ENCODE results near the gene EIF2B2. TPM values are rescaled to one million over a fixed set of nuclear protein-coding genes. Genes with fewer than 3 reads are reported as not detected.

The EIF2B2 gene
- 10 to 100 TPM; 12.9 to 17.1 TPM for total RNA-seq

DNA sequence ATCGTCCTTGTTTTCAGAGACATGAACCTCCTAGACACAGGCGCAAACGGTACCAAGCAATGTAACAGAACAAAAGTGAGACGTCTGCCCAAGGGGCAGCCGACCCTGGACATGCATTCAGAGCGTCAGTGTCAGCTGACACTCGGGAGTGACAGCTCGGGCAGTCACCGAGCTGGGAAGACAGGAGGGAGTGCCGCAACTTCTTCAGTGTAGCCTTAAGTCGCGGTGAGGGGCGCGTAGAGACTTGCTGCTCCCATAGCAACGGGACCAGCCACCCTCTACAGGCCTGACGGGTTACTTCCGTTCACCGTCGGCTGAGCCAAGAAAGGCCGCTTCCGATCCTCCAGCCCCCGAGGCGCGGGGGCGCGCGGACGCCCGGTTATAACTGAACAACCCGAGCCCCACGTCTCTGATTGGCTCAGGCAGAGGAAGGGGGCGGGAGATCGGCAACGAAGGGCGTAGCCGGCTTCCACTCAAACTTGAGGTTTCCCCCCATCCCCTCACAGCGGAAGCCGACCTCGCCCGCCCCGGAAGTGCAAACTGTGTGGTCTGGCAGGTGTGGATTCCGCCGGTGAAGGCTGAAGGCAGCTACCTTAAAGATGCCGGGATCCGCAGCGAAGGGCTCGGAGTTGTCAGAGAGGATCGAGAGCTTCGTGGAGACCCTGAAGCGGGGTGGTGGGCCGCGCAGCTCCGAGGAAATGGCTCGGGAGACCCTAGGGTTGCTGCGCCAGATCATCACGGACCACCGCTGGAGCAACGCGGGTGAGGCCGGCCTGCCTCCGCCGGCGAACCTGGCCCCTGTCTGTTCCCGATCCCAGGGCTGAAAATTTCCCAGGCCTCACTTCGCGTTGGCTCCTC lies at the start of gene EIF2B2:
TSS of gene EIF2B2 (plus strand) at position 530 of the 858 bp plus-strand sequence. CDS start at position 600, 70 bp downstream.
- Histone ChIP-seq H3K4me3 (peak within 1 kb of the TSS; percentile 55 to 74), H3K27ac (peak within 1 kb of the TSS; percentile 68 to 88 (median 76)), H3K4me1 (peaks cover 22% of the 10 kb centered on the region), H3K9me3 (no peaks in the 10 kb centered on the region), H3K27me3 (no peaks in the 10 kb centered on the region), H3K36me3 (replicated peaks in 1 of 2; ENCODE audit: insufficient read depth in 1 of 2, low read depth in 2 of 2) (peaks cover 0 to 3% of the 10 kb centered on the region in 2 donors)
- ATAC-seq (peak; percentile 100), DNase-seq (peak; percentile 96 to 98 (median 98))
- WGBS, 2 donors = 1% methylated on average over 6 to 66 of the region's 66 CpGs
- intact Hi-C loops (cut with DNase I) = no loop called here
- TF ChIP-seq CTCF (IDR thresholded peaks at IDR 0.05) (peak in 4 of 7 experiments; percentile 41 to 47 (median 44)), POLR2A (IDR thresholded peaks at IDR 0.05) (peak in 2 of 3 donors; percentile 73 to 78)

DNA sequence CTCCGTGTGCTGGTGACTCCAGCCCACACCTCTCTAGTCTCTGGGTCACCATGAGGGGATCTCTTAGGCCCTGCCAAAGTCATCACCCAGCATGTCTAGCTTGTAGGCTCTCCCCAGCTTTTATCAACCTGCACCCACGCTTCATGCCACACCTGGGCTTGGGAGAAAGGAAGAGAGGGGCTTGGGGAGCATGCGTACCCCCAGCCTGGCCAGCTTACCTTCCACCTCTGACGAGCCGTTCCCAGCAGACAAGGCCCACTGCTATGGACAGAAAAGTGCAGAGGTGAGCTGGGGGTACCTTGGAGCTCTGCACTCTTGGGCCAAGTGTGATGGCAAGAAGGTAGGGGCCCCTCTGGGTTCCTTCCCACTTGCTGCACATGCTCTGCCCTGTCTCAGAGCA lies 49.0 kb upstream of the EIF2B2 start:
- Histone ChIP-seq H3K27me3 (no peaks in the 10 kb centered on the region), H3K4me1 (peaks cover 37% of the 10 kb centered on the region), H3K27ac (no peak overlapping the region), H3K9me3 (no peaks in the 10 kb centered on the region), H3K36me3 (replicated peaks in 1 of 2; ENCODE audit: insufficient read depth in 1 of 2, low read depth in 2 of 2) (no peaks in the 10 kb centered on the region), H3K4me3 (no peak overlapping the region)
- WGBS, 2 donors = 91 to 93% methylated on average over 4 to 5 of the region's 5 CpGs
- no peak for TF ChIP-seq CTCF (IDR thresholded peaks at IDR 0.05)
- no peak for TF ChIP-seq POLR2A (IDR thresholded peaks at IDR 0.05)
- intact Hi-C loops (cut with DNase I) = no loop called here
- ATAC-seq (no peak), DNase-seq (no peak)

DNA sequence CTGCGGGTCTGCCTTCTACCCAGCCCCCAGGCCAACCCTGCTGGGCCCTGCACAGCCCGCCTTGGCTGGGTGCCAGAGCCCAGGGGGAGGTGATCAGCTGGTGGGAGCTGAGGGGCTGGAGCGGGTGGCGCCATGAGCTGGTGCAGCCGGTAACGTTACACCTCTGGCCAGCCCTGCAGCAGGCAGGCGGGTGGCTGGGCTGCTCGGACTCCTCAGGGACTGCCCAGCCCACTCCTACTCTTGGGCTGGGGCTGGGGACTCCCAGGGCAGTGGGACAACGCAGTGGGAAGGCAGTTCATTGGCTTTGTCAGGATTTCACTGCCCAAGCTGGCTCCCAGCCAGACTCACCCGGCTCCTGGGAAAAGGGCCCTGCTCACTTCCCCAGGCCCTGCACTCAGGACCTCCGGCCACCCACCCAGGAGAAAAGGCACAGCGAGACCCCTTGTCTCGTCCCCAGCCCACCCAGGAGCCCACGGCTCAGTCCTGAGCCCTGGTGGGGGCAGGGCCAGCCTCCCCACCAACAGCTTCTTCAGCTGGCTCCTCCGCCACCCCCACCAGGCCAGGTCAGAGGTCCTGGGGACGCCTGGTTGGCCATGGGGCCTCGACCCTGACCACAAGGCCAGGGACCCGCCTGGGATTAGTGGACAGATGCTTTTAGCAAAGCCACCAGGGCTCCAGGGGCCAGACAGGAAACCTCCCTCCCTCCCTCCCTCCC lies 48.3 kb upstream of the EIF2B2 start:
- H3K4me1 ChIP-seq = peaks cover 37% of the 10 kb centered on the region
- ATAC-seq = no peak
- TF ChIP-seq CTCF (IDR thresholded peaks at IDR 0.05) = no peak
- intact Hi-C loops (cut with DNase I) = no loop called here
- no peaks in the 10 kb centered on the region for H3K27me3 ChIP-seq
- H3K9me3 ChIP-seq = no peaks in the 10 kb centered on the region
- DNase-seq = peak in 3 of 4 donors; percentile 33 to 46 (median 44)
- H3K27ac ChIP-seq = no peak overlapping the region
- WGBS, 2 donors = 23 to 52% methylated on average over 5 to 17 of the region's 18 CpGs
- H3K36me3 ChIP-seq (replicated peaks in 1 of 2; ENCODE audit: insufficient read depth in 1 of 2, low read depth in 2 of 2) = no peaks in the 10 kb centered on the region
- no peak overlapping the region for H3K4me3 ChIP-seq

- Histone ChIP-seq H3K9me3 (no peaks in the 10 kb centered on the region), H3K27me3 (no peaks in the 10 kb centered on the region), H3K27ac (no peak overlapping the region), H3K36me3 (replicated peaks in 1 of 2; ENCODE audit: insufficient read depth in 1 of 2, low read depth in 2 of 2) (no peaks in the 10 kb centered on the region), H3K4me3 (no peak overlapping the region), H3K4me1 (peaks cover 37% of the 10 kb centered on the region)
- intact Hi-C loops (cut with DNase I) = no loop called here
- TF ChIP-seq CTCF (IDR thresholded peaks at IDR 0.05) (no peak), POLR2A (IDR thresholded peaks at IDR 0.05) (no peak)
- DNase-seq = no peak
- WGBS, 2 donors = 0 to 17% methylated on average over 1 to 3 of the region's 3 CpGs
- ATAC-seq = no peak
These were observed 47.8 kb upstream of the EIF2B2 start for GRCh38 chr14:74954947-74955228.

Measured in body of pancreas (tissue), 4 donors.